ENCODE results near the gene TRIM33. TPM values are rescaled to one million over a fixed set of nuclear protein-coding genes. Genes with fewer than 3 reads are reported as not detected.

TRIM33 gene
- total and polyA plus RNA-seq, 4 experiments from 2014 or later = 26.8 to 54.4 (median 42.1) TPM

- no peak overlapping the region for H3K4me3 Mint-ChIP-seq
- Histone ChIP-seq H3K4me1 (ENCODE audit: insufficient read depth, low read length) (no peaks in the 10 kb centered on the region), H3K4me3 (ENCODE audit: low read length in 2 of 2) (no peak overlapping the region), H3K27ac (ENCODE audit: low read depth, low read length) (no peak overlapping the region), H3K27me3 (ENCODE audit: insufficient read depth, low read length) (no peaks in the 10 kb centered on the region), H3K9me3 (ENCODE audit: control insufficient read depth in 1 of 2, low read length in 2 of 2) (no peaks in the 10 kb centered on the region), H3K36me3 (ENCODE audit: insufficient read depth, low read length) (no peaks in the 10 kb centered on the region)
- CTCF ChIA-PET (ENCODE audit: partially characterized antibody) = no interaction called here
- no peaks in the 10 kb centered on the region for H3K4me1 Mint-ChIP-seq
- no peak for DNase-seq
- no peak overlapping the region for H3K27ac Mint-ChIP-seq
- peaks cover 2 to 4% of the 10 kb centered on the region in 2 donors for H3K27me3 Mint-ChIP-seq
- intact Hi-C loops (cut with micrococcal nuclease) = no loop called here
- H3K9me3 Mint-ChIP-seq = no peaks in the 10 kb centered on the region
- H3K36me3 Mint-ChIP-seq = no peaks in the 10 kb centered on the region
- POLR2A ChIA-PET (ENCODE audit: partially characterized antibody) = no interaction called here
These were observed 38.1 kb upstream of the TRIM33 start for GRCh38 chr1:114549137-114549536.

GRCh38 chr1:114547076-114547475 is 36.1 kb upstream of the TRIM33 start:
- intact Hi-C loops (cut with micrococcal nuclease) = no loop called here
- CTCF ChIA-PET (ENCODE audit: partially characterized antibody) = interaction anchor here (0.9 kb wide), 1 partner anchor 200 kb away, joined by 3 read pairs; no protein-coding TSS in a partner anchor
- no peaks in the 10 kb centered on the region for H3K36me3 ChIP-seq (ENCODE audit: insufficient read depth, low read length)

GRCh38 chr1:114545796-114546195 is 34.8 kb upstream of the TRIM33 start:
- intact Hi-C loops (cut with micrococcal nuclease) = no loop called here
- no peak overlapping the region for H3K4me3 ChIP-seq (ENCODE audit: low read length in 2 of 2)

More at GRCh38 chr1:114547076-114547475, 36.1 kb upstream of the TRIM33 start:
- no peaks in the 10 kb centered on the region for H3K4me1 Mint-ChIP-seq
- H3K36me3 Mint-ChIP-seq = no peaks in the 10 kb centered on the region
- no peak for DNase-seq
- H3K27me3 Mint-ChIP-seq = peaks cover 0 to 4% of the 10 kb centered on the region in 2 donors
- Histone ChIP-seq H3K4me1 (ENCODE audit: insufficient read depth, low read length) (no peaks in the 10 kb centered on the region), H3K27me3 (ENCODE audit: insufficient read depth, low read length) (no peaks in the 10 kb centered on the region), H3K4me3 (ENCODE audit: low read length in 2 of 2) (no peak overlapping the region), H3K27ac (ENCODE audit: low read depth, low read length) (no peak overlapping the region), H3K9me3 (ENCODE audit: control insufficient read depth in 1 of 2, low read length in 2 of 2) (no peaks in the 10 kb centered on the region)
- H3K4me3 Mint-ChIP-seq = no peak overlapping the region
- POLR2A ChIA-PET (ENCODE audit: partially characterized antibody) = no interaction called here
- no peak overlapping the region for H3K27ac Mint-ChIP-seq
- H3K9me3 Mint-ChIP-seq = no peaks in the 10 kb centered on the region

GRCh38 chr1:114545315-114545714 is 34.3 kb upstream of the TRIM33 start:
- H3K27ac Mint-ChIP-seq = no peak overlapping the region
- Histone ChIP-seq H3K27ac (ENCODE audit: low read depth, low read length) (no peak overlapping the region), H3K36me3 (ENCODE audit: insufficient read depth, low read length) (no peaks in the 10 kb centered on the region), H3K27me3 (ENCODE audit: insufficient read depth, low read length) (no peaks in the 10 kb centered on the region), H3K4me3 (ENCODE audit: low read length in 2 of 2) (no peak overlapping the region), H3K9me3 (ENCODE audit: control insufficient read depth in 1 of 2, low read length in 2 of 2) (no peaks in the 10 kb centered on the region), H3K4me1 (ENCODE audit: insufficient read depth, low read length) (no peaks in the 10 kb centered on the region)
- DNase-seq = no peak
- no peaks in the 10 kb centered on the region for H3K4me1 Mint-ChIP-seq
- no peaks in the 10 kb centered on the region for H3K36me3 Mint-ChIP-seq
- H3K4me3 Mint-ChIP-seq = no peak overlapping the region
- CTCF ChIA-PET (ENCODE audit: partially characterized antibody) = no interaction called here
- intact Hi-C loops (cut with micrococcal nuclease) = no loop called here
- no peaks in the 10 kb centered on the region for H3K9me3 Mint-ChIP-seq
- H3K27me3 Mint-ChIP-seq = peaks cover 0 to 1% of the 10 kb centered on the region in 2 donors
- POLR2A ChIA-PET (ENCODE audit: partially characterized antibody) = no interaction called here

More at GRCh38 chr1:114545796-114546195, 34.8 kb upstream of the TRIM33 start:
- Histone ChIP-seq H3K27me3 (ENCODE audit: insufficient read depth, low read length) (no peaks in the 10 kb centered on the region), H3K36me3 (ENCODE audit: insufficient read depth, low read length) (no peaks in the 10 kb centered on the region), H3K4me1 (ENCODE audit: insufficient read depth, low read length) (no peaks in the 10 kb centered on the region), H3K27ac (ENCODE audit: low read depth, low read length) (no peak overlapping the region), H3K9me3 (ENCODE audit: control insufficient read depth in 1 of 2, low read length in 2 of 2) (no peaks in the 10 kb centered on the region)
- Mint-ChIP-seq H3K27me3 (peaks cover 0 to 1% of the 10 kb centered on the region in 2 donors), H3K27ac (peak overlapping the region in 1 of 7 donors; percentile 49), H3K9me3 (no peaks in the 10 kb centered on the region), H3K36me3 (no peaks in the 10 kb centered on the region), H3K4me1 (no peaks in the 10 kb centered on the region), H3K4me3 (no peak overlapping the region)
- ChIA-PET CTCF (ENCODE audit: partially characterized antibody) (no interaction called here), POLR2A (ENCODE audit: partially characterized antibody) (no interaction called here)
- DNase-seq = no peak

- Mint-ChIP-seq H3K9me3 (no peaks in the 10 kb centered on the region), H3K36me3 (no peaks in the 10 kb centered on the region), H3K4me1 (no peaks in the 10 kb centered on the region), H3K4me3 (no peak overlapping the region), H3K27me3 (peaks cover 1 to 2% of the 10 kb centered on the region in 2 donors), H3K27ac (no peak overlapping the region)
- Histone ChIP-seq H3K9me3 (ENCODE audit: control insufficient read depth in 1 of 2, low read length in 2 of 2) (no peaks in the 10 kb centered on the region), H3K27ac (ENCODE audit: low read depth, low read length) (no peak overlapping the region), H3K36me3 (ENCODE audit: insufficient read depth, low read length) (no peaks in the 10 kb centered on the region), H3K4me1 (ENCODE audit: insufficient read depth, low read length) (no peaks in the 10 kb centered on the region), H3K27me3 (ENCODE audit: insufficient read depth, low read length) (no peaks in the 10 kb centered on the region), H3K4me3 (ENCODE audit: low read length in 2 of 2) (no peak overlapping the region)
- no peak for DNase-seq
- ChIA-PET CTCF (ENCODE audit: partially characterized antibody) (no interaction called here), POLR2A (ENCODE audit: partially characterized antibody) (no interaction called here)
- intact Hi-C loops (cut with micrococcal nuclease) = no loop called here
These were observed 29.8 kb upstream of the TRIM33 start for GRCh38 chr1:114540821-114541220.

- H3K36me3 ChIP-seq (ENCODE audit: insufficient read depth, low read length) = no peaks in the 10 kb centered on the region
- H3K27ac ChIP-seq (ENCODE audit: low read depth, low read length) = no peak overlapping the region
- Mint-ChIP-seq H3K36me3 (no peaks in the 10 kb centered on the region), H3K27ac (no peak overlapping the region), H3K9me3 (no peaks in the 10 kb centered on the region), H3K4me3 (no peak overlapping the region), H3K27me3 (peaks cover 1 to 2% of the 10 kb centered on the region in 2 donors), H3K4me1 (no peaks in the 10 kb centered on the region)
- ChIA-PET POLR2A (ENCODE audit: partially characterized antibody) (no interaction called here), CTCF (ENCODE audit: partially characterized antibody) (no interaction called here)
- intact Hi-C loops (cut with micrococcal nuclease) = no loop called here
- no peaks in the 10 kb centered on the region for H3K9me3 ChIP-seq (ENCODE audit: control insufficient read depth in 1 of 2, low read length in 2 of 2)
- no peak overlapping the region for H3K4me3 ChIP-seq (ENCODE audit: low read length in 2 of 2)
- no peaks in the 10 kb centered on the region for H3K27me3 ChIP-seq (ENCODE audit: insufficient read depth, low read length)
- H3K4me1 ChIP-seq (ENCODE audit: insufficient read depth, low read length) = no peaks in the 10 kb centered on the region
- no peak for DNase-seq
These were observed 29.3 kb upstream of the TRIM33 start for GRCh38 chr1:114540272-114540671.

GRCh38 chr1:114536043-114536442 is 25.0 kb upstream of the TRIM33 start:
- H3K27ac Mint-ChIP-seq = no peak overlapping the region
- no peak for DNase-seq
- no peak overlapping the region for H3K27ac ChIP-seq (ENCODE audit: low read depth, low read length)
- no peaks in the 10 kb centered on the region for H3K9me3 Mint-ChIP-seq
- no peaks in the 10 kb centered on the region for H3K27me3 ChIP-seq (ENCODE audit: insufficient read depth, low read length)
- ChIA-PET POLR2A (ENCODE audit: partially characterized antibody) (no interaction called here), CTCF (ENCODE audit: partially characterized antibody) (no interaction called here)
- no peak overlapping the region for H3K4me3 Mint-ChIP-seq
- H3K27me3 Mint-ChIP-seq = peaks cover 0 to 2% of the 10 kb centered on the region in 2 donors
- H3K36me3 Mint-ChIP-seq = no peaks in the 10 kb centered on the region
- H3K4me1 Mint-ChIP-seq = no peaks in the 10 kb centered on the region
- no peaks in the 10 kb centered on the region for H3K36me3 ChIP-seq (ENCODE audit: insufficient read depth, low read length)
- H3K4me1 ChIP-seq (ENCODE audit: insufficient read depth, low read length) = no peaks in the 10 kb centered on the region
- no peaks in the 10 kb centered on the region for H3K9me3 ChIP-seq (ENCODE audit: control insufficient read depth in 1 of 2, low read length in 2 of 2)
- no peak overlapping the region for H3K4me3 ChIP-seq (ENCODE audit: low read length in 2 of 2)
- intact Hi-C loops (cut with micrococcal nuclease) = no loop called here

- no peak for DNase-seq
- ChIA-PET CTCF (ENCODE audit: partially characterized antibody) (no interaction called here), POLR2A (ENCODE audit: partially characterized antibody) (no interaction called here)
- Mint-ChIP-seq H3K9me3 (no peaks in the 10 kb centered on the region), H3K27ac (no peak overlapping the region), H3K36me3 (no peaks in the 10 kb centered on the region), H3K27me3 (peaks cover 0 to 2% of the 10 kb centered on the region in 2 donors), H3K4me1 (no peaks in the 10 kb centered on the region), H3K4me3 (no peak overlapping the region)
- Histone ChIP-seq H3K27ac (ENCODE audit: low read depth, low read length) (no peak overlapping the region), H3K4me1 (ENCODE audit: insufficient read depth, low read length) (no peaks in the 10 kb centered on the region), H3K9me3 (ENCODE audit: control insufficient read depth in 1 of 2, low read length in 2 of 2) (no peaks in the 10 kb centered on the region), H3K4me3 (ENCODE audit: low read length in 2 of 2) (no peak overlapping the region), H3K36me3 (ENCODE audit: insufficient read depth, low read length) (no peaks in the 10 kb centered on the region), H3K27me3 (ENCODE audit: insufficient read depth, low read length) (no peaks in the 10 kb centered on the region)
- intact Hi-C loops (cut with micrococcal nuclease) = no loop called here
These were observed 24.4 kb upstream of the TRIM33 start for GRCh38 chr1:114535401-114535800.

Measured in CD4-positive, alpha-beta memory T cell (primary cell).